Cortex of kidney (tissue), 1 donor: ENCODE measurements around the gene NPIPB2.
"Not testable (repeated sequence)": the region's sequence is repeated elsewhere in the genome, so short reads cannot be mapped to it uniquely, and the experiment has no call there.

Source experiments
- DNase-seq: peaks from one replicate; lab custom pipeline; 2025; lab: John Stamatoyannopoulos, UW

The NPIPB2 gene

GRCh38 chr16:11941945-11942344 is at the start of gene NPIPB2:
Gene NPIPB2 (minus strand): TSS chr16:11942045. CDS start chr16:11942045, 0 bp downstream.
- DNase-seq, result not testable (repeated sequence)

GRCh38 chr16:11990702-11991390 is 49.0 kb upstream of the NPIPB2 start:
- DNase-seq, result no peak

- no peak for DNase-seq
Measured at GRCh38 chr16:11988258-11988978, 46.6 kb upstream of the NPIPB2 start.

GRCh38 chr16:11986521-11987057 is 44.7 kb upstream of the NPIPB2 start:
- no peak for DNase-seq

- no peak for DNase-seq
Measured at GRCh38 chr16:11985250-11985649, 43.4 kb upstream of the NPIPB2 start.

- no peak for DNase-seq
Measured at GRCh38 chr16:11980136-11980844, 38.4 kb upstream of the NPIPB2 start.

GRCh38 chr16:11979013-11979672 is 37.3 kb upstream of the NPIPB2 start:
- no peak for DNase-seq

- DNase-seq, result no peak
Measured at GRCh38 chr16:11978080-11978479, 36.2 kb upstream of the NPIPB2 start.

GRCh38 chr16:11977376-11978041 is 35.7 kb upstream of the NPIPB2 start:
- no peak for DNase-seq

GRCh38 chr16:11976850-11977375 is 35.1 kb upstream of the NPIPB2 start:
- DNase-seq, result no peak

- DNase-seq, result no peak
Measured at GRCh38 chr16:11973070-11973469, 31.2 kb upstream of the NPIPB2 start.

- DNase-seq, result no peak
Measured at GRCh38 chr16:11972128-11972527, 30.3 kb upstream of the NPIPB2 start.

- not testable (repeated sequence) for DNase-seq
Measured at GRCh38 chr16:11970292-11970691, 28.4 kb upstream of the NPIPB2 start.

- DNase-seq, result no peak
Measured at GRCh38 chr16:11968577-11968976, 26.7 kb upstream of the NPIPB2 start.

- DNase-seq, result no peak
Measured at GRCh38 chr16:11967195-11967911, 25.5 kb upstream of the NPIPB2 start.

- DNase-seq, result no peak
Measured at GRCh38 chr16:11966173-11966572, 24.3 kb upstream of the NPIPB2 start.

GRCh38 chr16:11964761-11965551 is 23.1 kb upstream of the NPIPB2 start, which contains the start of gene TNFRSF17:
Gene TNFRSF17 (plus strand): TSS chr16:11965210. CDS start chr16:11965325, 115 bp downstream.
- no peak for DNase-seq

GRCh38 chr16:11963706-11964105 is 21.9 kb upstream of the NPIPB2 start:
- no peak for DNase-seq

GRCh38 chr16:11962978-11963377 is 21.1 kb upstream of the NPIPB2 start:
- not testable (repeated sequence) for DNase-seq

- DNase-seq, result not testable (repeated sequence)
Measured at GRCh38 chr16:11962457-11962856, 20.6 kb upstream of the NPIPB2 start.
